Activated CD4-positive, alpha-beta T cell treated with anti-CD3 and anti-CD28 coated beads, Interleukin-2, amount 50 U/mL, for 16 hours (primary cell): ENCODE measurements around the gene DAW1.

Source experiments
- DNase-seq: peaks from one replicate; pipeline ENCODE4 v3.0.0-alpha.2; 2020

Gene DAW1

GRCh38 chr2:227862227-227862740 lies 9.1 kb upstream of the DAW1 start:
- peak; percentile 51 for DNase-seq

GRCh38 chr2:227862741-227863588 lies 8.5 kb upstream of the DAW1 start:
- no peak for DNase-seq

GRCh38 chr2:227864161-227864756 lies 7.2 kb upstream of the DAW1 start:
- no peak for DNase-seq

- no peak for DNase-seq
Measured at GRCh38 chr2:227865291-227865690, 6.1 kb upstream of the DAW1 start.

GRCh38 chr2:227867386-227867785 lies 4.0 kb upstream of the DAW1 start:
- DNase-seq: no peak

GRCh38 chr2:227870710-227871374 lies 589 bp upstream of the DAW1 start:
- no peak for DNase-seq

- DNase-seq: no peak
Measured at GRCh38 chr2:227872676-227873075, 1.2 kb downstream of the DAW1 start.

- DNase-seq: no peak
Measured at GRCh38 chr2:227876300-227876801, 4.9 kb downstream of the DAW1 start.

GRCh38 chr2:227877421-227878310 lies 6.2 kb downstream of the DAW1 start:
- no peak for DNase-seq

- DNase-seq: no peak
Measured at GRCh38 chr2:227880460-227880859, 9.0 kb downstream of the DAW1 start.

GRCh38 chr2:227881866-227882517 lies 10.6 kb downstream of the DAW1 start:
- DNase-seq: no peak

GRCh38 chr2:227884511-227884947 lies 13.1 kb downstream of the DAW1 start:
- peak; percentile 72 for DNase-seq

GRCh38 chr2:227886149-227886548 lies 14.7 kb downstream of the DAW1 start:
- DNase-seq: no peak

- DNase-seq: no peak
Measured at GRCh38 chr2:227888289-227888688, 16.9 kb downstream of the DAW1 start.

GRCh38 chr2:227889336-227889735 lies 17.9 kb downstream of the DAW1 start:
- DNase-seq: no peak

GRCh38 chr2:227890495-227891079 lies 19.2 kb downstream of the DAW1 start:
- DNase-seq: peak; percentile 55

- no peak for DNase-seq
Measured at GRCh38 chr2:227891673-227892072, 20.2 kb downstream of the DAW1 start.

GRCh38 chr2:227903381-227903780 lies 31.9 kb downstream of the DAW1 start:
- no peak for DNase-seq

- no peak for DNase-seq
Measured at GRCh38 chr2:227906991-227907390, 35.6 kb downstream of the DAW1 start.

GRCh38 chr2:227908266-227909054 lies 37.0 kb downstream of the DAW1 start:
- no peak for DNase-seq

- DNase-seq: no peak
Measured at GRCh38 chr2:227914362-227914761, 42.9 kb downstream of the DAW1 start.
